ENCODE data around the gene RIC1.

The RIC1 gene

GRCh38 chr9:5819174-5819573 is 190.3 kb downstream of the RIC1 start:
- no CpG with 5 or more reads among the region's 6 CpGs for WGBS (ENCODE audit: extremely low coverage, insufficient coverage, insufficient read length)

DNA sequence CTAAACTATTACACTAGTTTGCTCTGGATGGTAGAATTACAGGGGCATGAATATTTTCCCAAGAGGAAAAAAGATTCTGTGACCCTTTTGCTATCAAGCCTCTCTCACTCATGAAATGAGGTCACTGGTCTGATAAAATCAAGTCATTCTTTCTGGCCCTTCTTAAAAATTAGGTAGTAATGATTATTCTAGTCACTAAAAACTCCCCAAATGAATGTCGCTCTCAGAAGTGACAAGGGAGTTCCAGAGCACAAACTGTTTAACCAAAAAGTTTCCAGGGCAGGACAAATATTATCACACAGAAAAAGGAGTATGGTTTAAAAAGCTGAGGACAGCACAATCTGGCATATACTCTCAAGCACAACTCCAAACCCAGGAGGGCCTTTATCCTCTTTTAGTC is 191.5 kb downstream of the RIC1 start:
- Histone ChIP-seq H2BK120ac (ENCODE audit: insufficient read depth, low read length, poor library complexity) (no peak overlapping the region), H4K91ac (ENCODE audit: low read depth, low read length) (no peak overlapping the region), H3K4me1 (ENCODE audit: control insufficient read depth in 1 of 2, insufficient read depth in 2 of 2, low read length in 2 of 2) (peaks cover 0 to 4% of the 10 kb centered on the region in 2 experiments), H3K4me2 (ENCODE audit: low read length) (no peak overlapping the region), H3K4me3 (ENCODE audit: low read depth, low read length) (no peak overlapping the region), H3K27ac (ENCODE audit: low read depth, low read length) (no peak overlapping the region), H3K9me3 (ENCODE audit: insufficient read depth, low read depth, low read length) (no peaks in the 10 kb centered on the region), H2BK12ac (ENCODE audit: low read length) (no peak overlapping the region), H3K79me2 (ENCODE audit: control insufficient read depth, insufficient read depth, low read length, poor library complexity) (no peaks in the 10 kb centered on the region), H3K36me3 (ENCODE audit: control insufficient read depth in 1 of 2, insufficient read depth in 2 of 2, low read length in 2 of 2) (peaks cover 2 to 6% of the 10 kb centered on the region in 2 experiments), H3K23ac (ENCODE audit: low read length) (no peak overlapping the region), H2AK5ac (ENCODE audit: low read length) (no peak overlapping the region), H2AFZ (ENCODE audit: insufficient read depth, low read length, poor library complexity) (no peak overlapping the region), H4K12ac (ENCODE audit: low read depth, low read length) (no peak overlapping the region), H4K8ac (ENCODE audit: low read depth, low read length) (no peak overlapping the region), H3K9ac (ENCODE audit: low read length) (no peak overlapping the region), H3K79me1 (ENCODE audit: low read length) (peaks cover 7% of the 10 kb centered on the region), H3K27me3 (ENCODE audit: insufficient read depth, low read length) (no peaks in the 10 kb centered on the region), H3K18ac (ENCODE audit: low read length) (no peak overlapping the region), H3K14ac (ENCODE audit: low read length) (no peak overlapping the region), H3K4ac (ENCODE audit: low read depth, low read length) (no peak overlapping the region), H2BK5ac (ENCODE audit: low read depth, low read length, poor library complexity) (no peak overlapping the region)
- DNase-seq, result no peak
- WGBS (ENCODE audit: extremely low coverage, insufficient coverage, insufficient read length), result no CpG with 5 or more reads among the region's 1 CpG

More at GRCh38 chr9:5819174-5819573, 190.3 kb downstream of the RIC1 start:
- no peak overlapping the region for H3K27ac ChIP-seq (ENCODE audit: low read depth, low read length)
- no peak overlapping the region for H3K4me3 ChIP-seq (ENCODE audit: low read depth, low read length)
- no peak overlapping the region for H3K4ac ChIP-seq (ENCODE audit: low read depth, low read length)
- H4K8ac ChIP-seq (ENCODE audit: low read depth, low read length), result no peak overlapping the region
- H3K27me3 ChIP-seq (ENCODE audit: insufficient read depth, low read length), result no peaks in the 10 kb centered on the region
- peaks cover under 1 to 5% of the 10 kb centered on the region in 2 experiments for H3K36me3 ChIP-seq (ENCODE audit: control insufficient read depth in 1 of 2, insufficient read depth in 2 of 2, low read length in 2 of 2)
- H4K12ac ChIP-seq (ENCODE audit: low read depth, low read length), result no peak overlapping the region
- H3K79me2 ChIP-seq (ENCODE audit: control insufficient read depth, insufficient read depth, low read length, poor library complexity), result no peaks in the 10 kb centered on the region
- H3K23ac ChIP-seq (ENCODE audit: low read length), result no peak overlapping the region
- H2BK12ac ChIP-seq (ENCODE audit: low read length), result no peak overlapping the region
- H3K79me1 ChIP-seq (ENCODE audit: low read length), result peaks cover 7% of the 10 kb centered on the region
- no peak for DNase-seq
- no peak overlapping the region for H3K4me2 ChIP-seq (ENCODE audit: low read length)
- H3K4me1 ChIP-seq (ENCODE audit: control insufficient read depth in 1 of 2, insufficient read depth in 2 of 2, low read length in 2 of 2), result peaks cover 0 to 4% of the 10 kb centered on the region in 2 experiments
- H3K9me3 ChIP-seq (ENCODE audit: insufficient read depth, low read depth, low read length), result no peaks in the 10 kb centered on the region
- H2AK5ac ChIP-seq (ENCODE audit: low read length), result no peak overlapping the region
- peak overlapping the region; percentile 28 for H4K91ac ChIP-seq (ENCODE audit: low read depth, low read length)
- H3K9ac ChIP-seq (ENCODE audit: low read length), result no peak overlapping the region
- no peak overlapping the region for H3K18ac ChIP-seq (ENCODE audit: low read length)
- no peak overlapping the region for H2AFZ ChIP-seq (ENCODE audit: insufficient read depth, low read length, poor library complexity)
- no peak overlapping the region for H2BK120ac ChIP-seq (ENCODE audit: insufficient read depth, low read length, poor library complexity)
- no peak overlapping the region for H2BK5ac ChIP-seq (ENCODE audit: low read depth, low read length, poor library complexity)
- no peak overlapping the region for H3K14ac ChIP-seq (ENCODE audit: low read length)

GRCh38 chr9:5825223-5825622 is 196.3 kb downstream of the RIC1 start:
- Histone ChIP-seq H3K4me3 (ENCODE audit: low read depth, low read length) (no peak overlapping the region), H3K79me2 (ENCODE audit: control insufficient read depth, insufficient read depth, low read length, poor library complexity) (no peaks in the 10 kb centered on the region), H2BK12ac (ENCODE audit: low read length) (no peak overlapping the region), H3K23ac (ENCODE audit: low read length) (no peak overlapping the region), H3K4me2 (ENCODE audit: low read length) (no peak overlapping the region), H3K27ac (ENCODE audit: low read depth, low read length) (no peak overlapping the region), H2AFZ (ENCODE audit: insufficient read depth, low read length, poor library complexity) (no peak overlapping the region), H2BK120ac (ENCODE audit: insufficient read depth, low read length, poor library complexity) (no peak overlapping the region), H2BK5ac (ENCODE audit: low read depth, low read length, poor library complexity) (no peak overlapping the region), H3K9me3 (ENCODE audit: insufficient read depth, low read depth, low read length) (no peaks in the 10 kb centered on the region), H4K8ac (ENCODE audit: low read depth, low read length) (no peak overlapping the region), H3K14ac (ENCODE audit: low read length) (no peak overlapping the region), H3K27me3 (ENCODE audit: insufficient read depth, low read length) (no peaks in the 10 kb centered on the region), H3K79me1 (ENCODE audit: low read length) (no peaks in the 10 kb centered on the region), H4K12ac (ENCODE audit: low read depth, low read length) (no peak overlapping the region), H3K4me1 (ENCODE audit: control insufficient read depth in 1 of 2, insufficient read depth in 2 of 2, low read length in 2 of 2) (no peaks in the 10 kb centered on the region), H2AK5ac (ENCODE audit: low read length) (no peak overlapping the region), H4K91ac (ENCODE audit: low read depth, low read length) (no peak overlapping the region), H3K4ac (ENCODE audit: low read depth, low read length) (no peak overlapping the region), H3K9ac (ENCODE audit: low read length) (no peak overlapping the region), H3K18ac (ENCODE audit: low read length) (no peak overlapping the region), H3K36me3 (ENCODE audit: control insufficient read depth in 1 of 2, insufficient read depth in 2 of 2, low read length in 2 of 2) (peaks cover 3 to 8% of the 10 kb centered on the region in 2 experiments)
- no peak for DNase-seq
- no CpG with 5 or more reads among the region's 1 CpG for WGBS (ENCODE audit: extremely low coverage, insufficient coverage, insufficient read length)
